DLD1 (cell line): ENCODE results near the gene MFSD6.
"Not testable (repeated sequence)": the region's sequence is repeated elsewhere in the genome, so short reads cannot be mapped to it uniquely, and the experiment has no call there.

Experiments used
- in situ Hi-C: cut with HindIII; loops from 2 replicates; pipeline ENCODE4 v1.10.0; 2017; ENCODE audit warnings: low sequenced_read_pairs

Gene MFSD6

GRCh38 chr2:190494600-190495227 is 86.6 kb downstream of the MFSD6 start:
- in situ Hi-C loops: not testable (repeated sequence)

- in situ Hi-C loops: no loop called here
These were observed 89.3 kb downstream of the MFSD6 start for GRCh38 chr2:190497428-190497827.

GRCh38 chr2:190499273-190499672 is 91.1 kb downstream of the MFSD6 start:
- in situ Hi-C loops: no loop called here

- in situ Hi-C loops: no loop called here
These were observed 91.9 kb downstream of the MFSD6 start for GRCh38 chr2:190500054-190500502.

GRCh38 chr2:190501231-190501630 is 93.1 kb downstream of the MFSD6 start:
- in situ Hi-C loops: no loop called here

GRCh38 chr2:190501702-190502407 is 93.7 kb downstream of the MFSD6 start:
- in situ Hi-C loops: no loop called here

GRCh38 chr2:190503088-190503487 is 94.9 kb downstream of the MFSD6 start:
- in situ Hi-C loops: no loop called here

GRCh38 chr2:190504912-190505311 is 96.8 kb downstream of the MFSD6 start:
- in situ Hi-C loops: no loop called here

GRCh38 chr2:190505696-190506095 is 97.5 kb downstream of the MFSD6 start:
- in situ Hi-C loops: no loop called here

GRCh38 chr2:190506666-190507065 is 98.5 kb downstream of the MFSD6 start:
- in situ Hi-C loops: no loop called here

- in situ Hi-C loops: no loop called here
These were observed 99.0 kb downstream of the MFSD6 start for GRCh38 chr2:190507135-190507534.

GRCh38 chr2:190509895-190510294 is 101.7 kb downstream of the MFSD6 start:
- in situ Hi-C loops: not testable (repeated sequence)

- in situ Hi-C loops: no loop called here
These were observed 102.9 kb downstream of the MFSD6 start for GRCh38 chr2:190511104-190511503.

- in situ Hi-C loops: no loop called here
These were observed 104.5 kb downstream of the MFSD6 start for GRCh38 chr2:190512539-190513095.

- in situ Hi-C loops: no loop called here
These were observed 105.7 kb downstream of the MFSD6 start for GRCh38 chr2:190513877-190514276.

GRCh38 chr2:190514676-190515075 is 106.5 kb downstream of the MFSD6 start:
- in situ Hi-C loops: no loop called here

- in situ Hi-C loops: no loop called here
These were observed 107.5 kb downstream of the MFSD6 start for GRCh38 chr2:190515687-190516086.

- in situ Hi-C loops: no loop called here
These were observed 109.3 kb downstream of the MFSD6 start for GRCh38 chr2:190517468-190517867.

GRCh38 chr2:190519975-190520767 is 112.0 kb downstream of the MFSD6 start:
- in situ Hi-C loops: no loop called here

- in situ Hi-C loops: no loop called here
These were observed 116.8 kb downstream of the MFSD6 start for GRCh38 chr2:190524928-190525327.

GRCh38 chr2:190526105-190526750 is 118.1 kb downstream of the MFSD6 start:
- in situ Hi-C loops: no loop called here
